ENCODE results near the gene AKR1C2. TPM values are rescaled to one million over a fixed set of nuclear protein-coding genes. Genes with fewer than 3 reads are reported as not detected.
"Not testable (repeated sequence)": the region's sequence is repeated elsewhere in the genome, so short reads cannot be mapped to it uniquely, and the experiment has no call there.

AKR1C2 gene
- total RNA-seq, 2 experiments from 2014 or later: not detected

DNA sequence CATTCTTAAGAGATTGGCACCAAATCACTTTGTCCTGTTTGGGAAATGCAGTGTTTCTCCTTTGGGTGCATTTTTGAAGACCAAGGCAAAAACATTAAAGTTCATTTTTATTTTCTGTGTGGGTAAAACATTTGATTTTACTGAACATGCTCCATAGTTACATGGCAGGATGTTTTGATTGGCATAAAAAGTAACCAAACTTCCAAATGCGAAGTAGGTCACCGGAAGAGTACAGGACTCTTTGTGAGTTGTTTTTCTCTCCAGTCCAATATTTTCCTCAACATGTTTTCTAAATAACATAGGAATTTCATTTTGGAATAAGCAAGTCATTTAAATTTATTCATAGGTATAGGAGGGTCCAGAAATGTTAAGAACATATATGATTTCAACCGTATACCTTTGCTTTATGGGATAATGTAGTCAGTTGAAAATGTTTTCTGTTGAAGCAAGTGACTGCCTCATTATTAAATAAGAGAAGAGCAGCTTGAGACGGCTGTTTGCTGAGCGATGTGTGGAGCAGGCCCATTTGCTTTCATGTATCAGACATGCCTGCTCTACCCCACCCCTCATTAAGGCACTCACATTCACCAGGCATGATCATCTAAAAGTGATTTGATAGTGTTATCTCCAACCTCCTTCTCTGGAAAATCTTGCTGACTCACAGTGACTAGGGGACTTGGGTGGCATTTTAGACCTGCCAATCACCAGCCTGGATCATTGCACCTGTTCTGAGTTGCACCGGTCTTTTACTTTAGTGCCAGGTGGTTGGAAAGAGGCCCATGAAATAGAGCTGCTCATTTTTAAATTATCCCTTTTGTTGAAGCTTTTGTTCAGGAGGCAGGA is 16.3 kb upstream of the AKR1C2 start:
- H3K9me3 Mint-ChIP-seq (ENCODE audit: insufficient read depth); H3K27me3 Mint-ChIP-seq (ENCODE audit: low read depth); POLR2A ChIA-PET; ATAC-seq; CTCF ChIA-PET; H3K4me1 Mint-ChIP-seq (ENCODE audit: low read depth); H3K27ac Mint-ChIP-seq; DNase-seq; H3K36me3 Mint-ChIP-seq (ENCODE audit: low read depth); H3K4me3 Mint-ChIP-seq: not testable (repeated sequence)

DNA sequence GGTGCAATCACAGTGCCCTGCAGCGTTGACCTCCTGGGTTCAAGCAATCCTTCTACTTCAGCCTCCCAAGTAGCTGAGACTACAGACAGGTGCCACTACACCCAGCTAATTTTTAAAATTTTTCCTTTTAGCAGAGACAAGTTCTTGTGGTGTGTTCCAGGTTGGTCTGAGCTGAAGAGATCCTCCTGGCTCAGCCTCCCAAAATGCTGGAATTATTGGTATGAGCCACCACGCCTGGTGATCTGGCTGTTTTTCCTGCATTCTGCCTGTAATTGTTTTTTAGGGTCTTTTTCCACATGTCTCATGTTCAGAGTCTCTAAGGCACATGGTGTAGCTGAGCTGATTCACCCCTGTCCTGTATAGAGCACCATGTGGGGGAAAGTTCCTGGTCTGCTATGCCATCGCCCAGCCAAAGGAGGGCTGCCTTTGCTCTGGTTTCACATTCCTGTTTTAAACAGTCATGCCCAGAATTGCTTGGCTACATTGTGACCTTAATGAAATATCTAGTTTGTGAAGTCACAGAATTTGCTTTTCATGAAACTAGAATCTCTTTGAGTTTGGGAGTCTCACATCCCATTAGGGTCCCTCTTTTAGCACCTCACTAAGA is 15.1 kb upstream of the AKR1C2 start:
- H3K36me3 Mint-ChIP-seq (ENCODE audit: low read depth); H3K9me3 Mint-ChIP-seq (ENCODE audit: insufficient read depth); ATAC-seq; H3K4me1 Mint-ChIP-seq (ENCODE audit: low read depth); H3K27me3 Mint-ChIP-seq (ENCODE audit: low read depth); H3K27ac Mint-ChIP-seq; H3K4me3 Mint-ChIP-seq; DNase-seq; POLR2A ChIA-PET: not testable (repeated sequence)
- CTCF ChIA-PET: interaction anchor here (1.0 kb wide), 1 partner anchor 204 kb away, joined by 4 read pairs; no protein-coding TSS in a partner anchor

DNA sequence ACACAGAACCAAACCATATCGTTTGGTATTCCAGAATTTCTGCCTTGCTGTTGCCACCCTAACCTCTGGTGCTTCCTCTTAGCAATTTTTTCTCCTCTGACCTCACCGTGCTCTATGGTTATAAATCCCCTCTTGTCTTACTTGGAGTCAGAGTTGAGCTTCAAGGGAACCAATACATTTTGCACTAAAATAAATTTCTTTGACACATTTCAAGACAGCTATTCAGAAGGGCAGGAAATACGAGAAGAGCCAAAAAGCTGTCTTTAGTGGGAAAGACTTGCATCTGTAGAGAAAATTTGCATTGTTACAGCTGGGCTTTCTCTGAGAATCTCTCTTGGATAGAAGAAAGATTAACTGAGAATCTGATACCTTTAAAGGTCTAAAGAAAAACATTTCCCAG is 14.5 kb upstream of the AKR1C2 start:
- CTCF ChIA-PET: interaction anchor here (1.0 kb wide), 1 partner anchor 203 kb away, joined by 4 read pairs; no protein-coding TSS in a partner anchor
- Mint-ChIP-seq H3K9me3 (ENCODE audit: insufficient read depth) (no peaks in the 10 kb centered on the region), H3K36me3 (ENCODE audit: low read depth) (no peaks in the 10 kb centered on the region), H3K27ac (no peak overlapping the region), H3K27me3 (ENCODE audit: low read depth) (no peaks in the 10 kb centered on the region), H3K4me1 (ENCODE audit: low read depth) (no peaks in the 10 kb centered on the region), H3K4me3 (no peak overlapping the region)
- DNase-seq: no peak
- no peak for ATAC-seq
- POLR2A ChIA-PET: no interaction called here

GRCh38 chr10:5014936-5015335 is 11.3 kb upstream of the AKR1C2 start:
- H3K27me3 Mint-ChIP-seq (ENCODE audit: low read depth): peaks cover 5% of the 10 kb centered on the region
- no peaks in the 10 kb centered on the region for H3K4me1 Mint-ChIP-seq (ENCODE audit: low read depth)
- no peaks in the 10 kb centered on the region for H3K36me3 Mint-ChIP-seq (ENCODE audit: low read depth)
- H3K4me3 Mint-ChIP-seq: no peak overlapping the region
- DNase-seq (no peak), ATAC-seq (no peak)
- CTCF ChIA-PET: no interaction called here
- POLR2A ChIA-PET: no interaction called here
- no peak overlapping the region for H3K27ac Mint-ChIP-seq
- no peaks in the 10 kb centered on the region for H3K9me3 Mint-ChIP-seq (ENCODE audit: insufficient read depth)

DNA sequence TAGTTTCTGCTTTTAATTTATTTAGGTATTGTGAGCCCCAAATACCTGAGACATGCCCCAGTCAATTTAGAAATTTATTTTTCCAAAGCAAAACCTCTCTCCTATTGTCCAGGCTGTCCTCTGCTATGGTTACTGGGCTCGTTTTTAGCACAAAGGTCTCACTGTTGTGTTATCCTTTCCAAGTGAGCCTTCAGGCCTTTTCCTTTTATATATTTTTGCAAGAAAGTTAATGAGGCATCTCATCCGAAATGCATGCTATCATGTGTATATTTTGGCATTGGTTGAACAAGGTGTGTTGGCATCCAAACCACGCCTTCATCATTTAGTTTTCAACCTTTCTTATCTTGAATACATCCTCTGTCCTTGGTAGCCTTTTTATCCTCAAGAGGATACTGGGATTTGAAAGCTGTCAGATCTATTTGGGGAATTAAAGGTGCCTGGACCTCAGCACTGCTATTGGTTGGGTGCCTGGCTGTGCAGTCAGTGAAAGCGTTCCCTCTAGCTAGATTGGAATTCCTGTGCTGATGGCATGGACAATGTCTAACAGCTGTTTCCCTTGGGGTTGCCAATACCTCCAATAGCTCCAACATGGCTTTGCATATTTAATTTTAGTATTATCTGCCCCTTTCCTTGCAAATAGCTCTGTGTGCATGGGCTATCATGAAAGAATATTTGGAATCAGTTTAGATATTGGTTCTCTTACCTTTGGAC is 10.7 kb upstream of the AKR1C2 start:
- H3K27ac Mint-ChIP-seq; H3K36me3 Mint-ChIP-seq (ENCODE audit: low read depth); H3K4me3 Mint-ChIP-seq; H3K9me3 Mint-ChIP-seq (ENCODE audit: insufficient read depth); ATAC-seq; DNase-seq; POLR2A ChIA-PET; H3K27me3 Mint-ChIP-seq (ENCODE audit: low read depth); CTCF ChIA-PET; H3K4me1 Mint-ChIP-seq (ENCODE audit: low read depth): not testable (repeated sequence)

GRCh38 chr10:5013385-5013784 is 9.7 kb upstream of the AKR1C2 start:
- Mint-ChIP-seq H3K4me3 (no peak overlapping the region), H3K36me3 (ENCODE audit: low read depth) (no peaks in the 10 kb centered on the region), H3K9me3 (ENCODE audit: insufficient read depth) (no peaks in the 10 kb centered on the region), H3K27ac (no peak overlapping the region), H3K4me1 (ENCODE audit: low read depth) (no peaks in the 10 kb centered on the region), H3K27me3 (ENCODE audit: low read depth) (peaks cover 5% of the 10 kb centered on the region)
- ChIA-PET POLR2A (no interaction called here), CTCF (no interaction called here)
- ATAC-seq (no peak), DNase-seq (no peak)

- Mint-ChIP-seq H3K4me3 (no peak overlapping the region), H3K27ac (no peak overlapping the region), H3K9me3 (ENCODE audit: insufficient read depth) (no peaks in the 10 kb centered on the region), H3K36me3 (ENCODE audit: low read depth) (no peaks in the 10 kb centered on the region), H3K4me1 (ENCODE audit: low read depth) (no peaks in the 10 kb centered on the region), H3K27me3 (ENCODE audit: low read depth) (peaks cover 5% of the 10 kb centered on the region)
- CTCF ChIA-PET: no interaction called here
- ATAC-seq: no peak
- POLR2A ChIA-PET: no interaction called here
- no peak for DNase-seq
Measured at GRCh38 chr10:5012595-5012994, 8.9 kb upstream of the AKR1C2 start.

GRCh38 chr10:5011392-5011791 is 7.7 kb upstream of the AKR1C2 start:
- H3K9me3 Mint-ChIP-seq (ENCODE audit: insufficient read depth); H3K36me3 Mint-ChIP-seq (ENCODE audit: low read depth); H3K4me1 Mint-ChIP-seq (ENCODE audit: low read depth); H3K27me3 Mint-ChIP-seq (ENCODE audit: low read depth); CTCF ChIA-PET; H3K27ac Mint-ChIP-seq; DNase-seq; POLR2A ChIA-PET; H3K4me3 Mint-ChIP-seq; ATAC-seq: not testable (repeated sequence)

- H3K36me3 Mint-ChIP-seq (ENCODE audit: low read depth); POLR2A ChIA-PET; ATAC-seq; H3K4me1 Mint-ChIP-seq (ENCODE audit: low read depth); H3K4me3 Mint-ChIP-seq; H3K27ac Mint-ChIP-seq; H3K9me3 Mint-ChIP-seq (ENCODE audit: insufficient read depth); DNase-seq; CTCF ChIA-PET; H3K27me3 Mint-ChIP-seq (ENCODE audit: low read depth): not testable (repeated sequence)
Measured at GRCh38 chr10:5010043-5010442, 6.4 kb upstream of the AKR1C2 start.

- CTCF ChIA-PET; H3K4me1 Mint-ChIP-seq (ENCODE audit: low read depth); H3K9me3 Mint-ChIP-seq (ENCODE audit: insufficient read depth); POLR2A ChIA-PET; H3K27me3 Mint-ChIP-seq (ENCODE audit: low read depth); H3K4me3 Mint-ChIP-seq; ATAC-seq; H3K27ac Mint-ChIP-seq; DNase-seq; H3K36me3 Mint-ChIP-seq (ENCODE audit: low read depth): not testable (repeated sequence)
Measured at GRCh38 chr10:5008857-5009548, 5.3 kb upstream of the AKR1C2 start.

DNA sequence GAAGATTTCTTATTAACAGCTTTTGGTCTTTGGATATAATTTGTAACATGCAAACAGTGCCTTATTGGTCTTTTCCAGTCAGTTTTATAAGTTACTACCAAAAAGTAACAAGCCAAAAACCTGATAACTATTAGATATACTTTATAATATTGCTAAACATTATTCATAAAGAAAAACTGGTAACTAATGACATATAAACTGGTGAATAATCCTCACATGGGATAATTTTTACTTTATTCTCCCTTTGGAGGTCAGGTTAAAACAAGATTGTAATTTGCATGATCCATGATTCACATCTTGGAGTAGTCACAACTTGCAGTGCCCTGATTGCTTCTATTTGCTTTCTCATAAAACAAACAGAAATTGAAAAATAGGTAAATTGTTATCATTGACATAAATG is 844 bp upstream of the AKR1C2 start:
- not testable (repeated sequence) for H3K4me3 Mint-ChIP-seq; H3K9me3 Mint-ChIP-seq (ENCODE audit: insufficient read depth); ATAC-seq

GRCh38 chr10:5004030-5004385 is 351 bp upstream of the AKR1C2 start:
- DNase-seq; H3K36me3 Mint-ChIP-seq (ENCODE audit: low read depth); H3K4me1 Mint-ChIP-seq (ENCODE audit: low read depth); H3K4me3 Mint-ChIP-seq; H3K9me3 Mint-ChIP-seq (ENCODE audit: insufficient read depth); H3K27ac Mint-ChIP-seq; CTCF ChIA-PET; H3K27me3 Mint-ChIP-seq (ENCODE audit: low read depth); ATAC-seq; POLR2A ChIA-PET: not testable (repeated sequence)

More for the DNA sequence above, 844 bp upstream of the AKR1C2 start:
- POLR2A ChIA-PET; H3K4me1 Mint-ChIP-seq (ENCODE audit: low read depth); H3K36me3 Mint-ChIP-seq (ENCODE audit: low read depth); H3K27ac Mint-ChIP-seq; H3K27me3 Mint-ChIP-seq (ENCODE audit: low read depth); DNase-seq; CTCF ChIA-PET: not testable (repeated sequence)

Data from activated CD8-positive, alpha-beta T cell treated with anti-CD3 and anti-CD28 coated beads, Interleukin-2, amount 10 ng/mL, durations not matched to agents 7 days and 5 days (primary cell).